ENCODE measurements around the gene PTTG1.
"Not testable (repeated sequence)": the region's sequence is repeated elsewhere in the genome, so short reads cannot be mapped to it uniquely, and the experiment has no call there.

PTTG1 gene

GRCh38 chr5:160435532-160435931 lies 13.9 kb downstream of the PTTG1 start:
- no peak for DNase-seq (ENCODE audit: insufficient read length, low spot score)
- peak; percentile 26 for FAIRE-seq
- peak; percentile 40 for TF ChIP-seq SPI1 (IDR thresholded peaks at IDR 0.05; ENCODE audit: low read depth, low read length)
- TF ChIP-seq POLR2A (IDR thresholded peaks at IDR 0.05; ENCODE audit: low read depth, low read length), result no peak

GRCh38 chr5:160436017-160436416 lies 14.4 kb downstream of the PTTG1 start:
- no peak for FAIRE-seq
- no peak for DNase-seq (ENCODE audit: insufficient read length, low spot score)
- TF ChIP-seq POU2F2 (IDR thresholded peaks at IDR 0.05; ENCODE audit: low read depth, low read length) (no peak), SPI1 (IDR thresholded peaks at IDR 0.05; ENCODE audit: low read depth, low read length) (no peak), POLR2A (IDR thresholded peaks at IDR 0.05; ENCODE audit: low read depth, low read length) (no peak), PAX5 (IDR thresholded peaks at IDR 0.05; ENCODE audit: insufficient read depth, low read length, severe bottlenecking) (no peak), POLR2AphosphoS5 (IDR thresholded peaks at IDR 0.05; ENCODE audit: low read depth, low read length) (no peak), TAF1 (IDR thresholded peaks at IDR 0.05; ENCODE audit: low read depth, low read length) (no peak)

- DNase-seq (ENCODE audit: insufficient read length, low spot score), result not testable (repeated sequence)
- FAIRE-seq, result peak; percentile 45
Measured at GRCh38 chr5:160436661-160437060, 15.0 kb downstream of the PTTG1 start.

- FAIRE-seq (no peak), DNase-seq (ENCODE audit: insufficient read length, low spot score) (no peak)
- TF ChIP-seq POLR2AphosphoS5 (IDR thresholded peaks at IDR 0.05; ENCODE audit: low read depth, low read length) (no peak), SPI1 (IDR thresholded peaks at IDR 0.05; ENCODE audit: low read depth, low read length) (no peak), TAF1 (IDR thresholded peaks at IDR 0.05; ENCODE audit: low read depth, low read length) (no peak), POU2F2 (IDR thresholded peaks at IDR 0.05; ENCODE audit: low read depth, low read length) (no peak), POLR2A (IDR thresholded peaks at IDR 0.05; ENCODE audit: low read depth, low read length) (no peak), PAX5 (IDR thresholded peaks at IDR 0.05; ENCODE audit: insufficient read depth, low read length, severe bottlenecking) (no peak)
Measured at GRCh38 chr5:160437271-160437670, 15.6 kb downstream of the PTTG1 start.

- FAIRE-seq (no peak), DNase-seq (ENCODE audit: insufficient read length, low spot score) (no peak)
- TF ChIP-seq PAX5 (IDR thresholded peaks at IDR 0.05; ENCODE audit: insufficient read depth, low read length, severe bottlenecking), result no peak
- TF ChIP-seq POLR2AphosphoS5 (IDR thresholded peaks at IDR 0.05; ENCODE audit: low read depth, low read length), result no peak
- TF ChIP-seq SPI1 (IDR thresholded peaks at IDR 0.05; ENCODE audit: low read depth, low read length), result no peak
- TF ChIP-seq POU2F2 (IDR thresholded peaks at IDR 0.05; ENCODE audit: low read depth, low read length), result no peak
- TF ChIP-seq POLR2A (IDR thresholded peaks at IDR 0.05; ENCODE audit: low read depth, low read length), result no peak
- TF ChIP-seq TAF1 (IDR thresholded peaks at IDR 0.05; ENCODE audit: low read depth, low read length), result 0 out of 2 replicates have a peak, but pooled peaks have one; percentile 17
Measured at GRCh38 chr5:160438316-160439204, 16.9 kb downstream of the PTTG1 start.

GRCh38 chr5:160439205-160439600 lies 17.5 kb downstream of the PTTG1 start:
- no peak for DNase-seq (ENCODE audit: insufficient read length, low spot score)
- peak; percentile 98 for FAIRE-seq
- no peak for TF ChIP-seq PAX5 (IDR thresholded peaks at IDR 0.05; ENCODE audit: insufficient read depth, low read length, severe bottlenecking)
- no peak for TF ChIP-seq POU2F2 (IDR thresholded peaks at IDR 0.05; ENCODE audit: low read depth, low read length)
- no peak for TF ChIP-seq POLR2AphosphoS5 (IDR thresholded peaks at IDR 0.05; ENCODE audit: low read depth, low read length)
- no peak for TF ChIP-seq TAF1 (IDR thresholded peaks at IDR 0.05; ENCODE audit: low read depth, low read length)
- TF ChIP-seq POLR2A (IDR thresholded peaks at IDR 0.05; ENCODE audit: low read depth, low read length), result no peak
- no peak for TF ChIP-seq SPI1 (IDR thresholded peaks at IDR 0.05; ENCODE audit: low read depth, low read length)

GRCh38 chr5:160441311-160441781 lies 19.7 kb downstream of the PTTG1 start:
- no peak for TF ChIP-seq POLR2A (IDR thresholded peaks at IDR 0.05; ENCODE audit: low read depth, low read length)
- no peak for TF ChIP-seq TAF1 (IDR thresholded peaks at IDR 0.05; ENCODE audit: low read depth, low read length)
- no peak for TF ChIP-seq PAX5 (IDR thresholded peaks at IDR 0.05; ENCODE audit: insufficient read depth, low read length, severe bottlenecking)
- peak; percentile 33; the same call in 1 of the 2 replicates for TF ChIP-seq POU2F2 (IDR thresholded peaks at IDR 0.05; ENCODE audit: low read depth, low read length)
- TF ChIP-seq SPI1 (IDR thresholded peaks at IDR 0.05; ENCODE audit: low read depth, low read length), result no peak
- TF ChIP-seq POLR2AphosphoS5 (IDR thresholded peaks at IDR 0.05; ENCODE audit: low read depth, low read length), result no peak
- FAIRE-seq, result peak; percentile 60
- no peak for DNase-seq (ENCODE audit: insufficient read length, low spot score)

GRCh38 chr5:160442824-160443431 lies 21.3 kb downstream of the PTTG1 start:
- no peak for TF ChIP-seq POLR2AphosphoS5 (IDR thresholded peaks at IDR 0.05; ENCODE audit: low read depth, low read length)
- TF ChIP-seq POU2F2 (IDR thresholded peaks at IDR 0.05; ENCODE audit: low read depth, low read length), result peak; percentile 96
- no peak for TF ChIP-seq POLR2A (IDR thresholded peaks at IDR 0.05; ENCODE audit: low read depth, low read length)
- peak; percentile 76 for TF ChIP-seq SPI1 (IDR thresholded peaks at IDR 0.05; ENCODE audit: low read depth, low read length)
- FAIRE-seq (peak; percentile 83), DNase-seq (ENCODE audit: insufficient read length, low spot score) (no peak)

- TF ChIP-seq POLR2A (IDR thresholded peaks at IDR 0.05; ENCODE audit: low read depth, low read length) (no peak), PAX5 (IDR thresholded peaks at IDR 0.05; ENCODE audit: insufficient read depth, low read length, severe bottlenecking) (no peak), POU2F2 (IDR thresholded peaks at IDR 0.05; ENCODE audit: low read depth, low read length) (no peak), SPI1 (IDR thresholded peaks at IDR 0.05; ENCODE audit: low read depth, low read length) (no peak), POLR2AphosphoS5 (IDR thresholded peaks at IDR 0.05; ENCODE audit: low read depth, low read length) (no peak), TAF1 (IDR thresholded peaks at IDR 0.05; ENCODE audit: low read depth, low read length) (no peak)
- DNase-seq (ENCODE audit: insufficient read length, low spot score) (no peak), FAIRE-seq (no peak)
Measured at GRCh38 chr5:160444407-160444806, 22.8 kb downstream of the PTTG1 start.

- FAIRE-seq, result peak; percentile 78
- TF ChIP-seq POLR2AphosphoS5 (IDR thresholded peaks at IDR 0.05; ENCODE audit: low read depth, low read length), result no peak
- TF ChIP-seq TAF1 (IDR thresholded peaks at IDR 0.05; ENCODE audit: low read depth, low read length), result no peak
- no peak for TF ChIP-seq PAX5 (IDR thresholded peaks at IDR 0.05; ENCODE audit: insufficient read depth, low read length, severe bottlenecking)
- no peak for TF ChIP-seq POLR2A (IDR thresholded peaks at IDR 0.05; ENCODE audit: low read depth, low read length)
- TF ChIP-seq SPI1 (IDR thresholded peaks at IDR 0.05; ENCODE audit: low read depth, low read length), result no peak
- no peak for TF ChIP-seq POU2F2 (IDR thresholded peaks at IDR 0.05; ENCODE audit: low read depth, low read length)
- DNase-seq (ENCODE audit: insufficient read length, low spot score), result no peak
Measured at GRCh38 chr5:160445132-160445531, 23.5 kb downstream of the PTTG1 start.

Measured in GM12891 (cell line).